GM18907 (cell line): ENCODE data around the gene TAF10.

ENCODE experiments used
- ATAC-seq: cut with Tn5 transposase; IDR thresholded peaks from one replicate; pipeline ENCODE4 v1.9.1; 2021; ENCODE audit warnings: mild to moderate bottlenecking, moderate library complexity; ENCODE audit not compliant: unreplicated experiment

Gene TAF10

GRCh38 chr11:6625832-6626420, 13.9 kb upstream of the TAF10 start:
- ATAC-seq: no peak

DNA sequence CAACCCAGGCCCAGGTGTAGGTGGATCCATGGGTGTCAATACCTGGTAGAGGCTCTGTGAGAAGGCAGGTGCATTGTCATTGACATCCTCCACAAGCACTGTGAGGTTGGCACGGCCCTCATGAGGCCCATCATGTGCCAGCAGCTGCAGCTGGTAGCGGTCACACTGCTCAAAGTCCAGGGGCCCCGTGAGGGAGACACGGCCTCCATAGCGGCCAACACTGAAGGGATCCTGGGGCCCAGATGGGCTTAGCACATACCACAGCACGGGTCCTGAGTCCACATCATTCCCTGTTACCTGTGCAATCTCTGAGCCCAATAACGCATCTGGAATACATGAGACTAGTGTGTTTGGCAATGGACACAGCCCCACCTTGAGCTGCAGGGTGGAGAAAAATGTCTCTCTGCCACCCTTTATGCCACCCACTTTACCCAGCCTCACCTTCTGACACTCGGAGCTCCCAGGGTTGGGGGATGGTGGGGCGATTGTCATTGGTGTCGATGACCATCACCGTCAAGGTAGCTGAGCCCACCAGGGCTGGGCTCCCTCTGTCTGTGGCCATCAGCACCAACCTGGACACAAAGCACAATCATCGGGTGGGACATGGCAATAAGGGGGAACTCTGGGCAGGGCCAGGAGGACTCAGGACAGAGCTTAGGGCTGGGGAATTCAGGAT, 13.3 kb upstream of the TAF10 start:
- no peak for ATAC-seq

- no peak for ATAC-seq
Observed at GRCh38 chr11:6623391-6624363, 11.7 kb upstream of the TAF10 start.

DNA sequence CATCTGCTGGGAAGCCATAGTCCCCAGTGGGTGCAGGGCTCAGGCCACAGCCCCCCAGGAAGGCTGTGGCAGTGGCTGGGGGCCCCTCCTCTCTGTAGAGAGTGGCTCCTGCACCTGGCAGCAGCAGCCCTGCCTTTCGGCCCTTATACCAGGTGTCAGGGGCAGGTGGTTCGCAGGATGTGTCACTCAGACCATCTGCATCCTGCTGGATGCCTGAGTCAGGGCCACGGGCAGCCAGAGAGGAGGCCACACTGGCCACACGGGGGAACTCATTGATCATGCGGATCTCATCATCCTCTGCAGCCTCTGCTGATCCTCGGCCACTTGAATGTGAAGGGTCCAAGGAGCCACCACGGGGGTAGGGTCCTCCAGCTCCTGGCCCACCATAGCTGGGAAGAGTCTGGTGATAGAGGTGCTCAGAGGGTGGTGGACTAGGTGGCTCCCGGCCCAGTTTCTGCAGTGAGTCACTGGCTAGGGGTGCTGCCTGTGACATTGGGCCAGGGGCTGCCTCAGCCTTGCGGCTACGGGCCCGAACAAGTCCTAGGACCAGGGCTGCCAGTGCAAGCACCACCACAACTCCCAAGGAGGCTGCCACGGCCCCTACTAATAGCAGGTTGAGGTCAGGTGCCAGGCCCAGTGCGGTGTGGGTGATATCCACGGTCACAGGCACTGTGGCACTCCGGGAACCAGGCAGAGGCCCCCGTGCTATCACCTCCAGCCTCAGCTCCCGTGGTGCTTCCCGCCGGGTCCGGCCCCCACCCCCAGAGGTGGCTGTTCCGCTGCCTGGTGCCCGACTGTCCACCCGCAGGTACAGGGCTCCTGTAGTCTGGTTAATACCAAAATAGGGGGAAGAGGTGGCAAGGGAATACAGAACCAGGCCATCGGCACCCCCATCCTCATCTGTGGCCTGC, 10.5 kb upstream of the TAF10 start:
- ATAC-seq: no peak

GRCh38 chr11:6621711-6622211, 9.7 kb upstream of the TAF10 start:
- ATAC-seq: no peak

DNA sequence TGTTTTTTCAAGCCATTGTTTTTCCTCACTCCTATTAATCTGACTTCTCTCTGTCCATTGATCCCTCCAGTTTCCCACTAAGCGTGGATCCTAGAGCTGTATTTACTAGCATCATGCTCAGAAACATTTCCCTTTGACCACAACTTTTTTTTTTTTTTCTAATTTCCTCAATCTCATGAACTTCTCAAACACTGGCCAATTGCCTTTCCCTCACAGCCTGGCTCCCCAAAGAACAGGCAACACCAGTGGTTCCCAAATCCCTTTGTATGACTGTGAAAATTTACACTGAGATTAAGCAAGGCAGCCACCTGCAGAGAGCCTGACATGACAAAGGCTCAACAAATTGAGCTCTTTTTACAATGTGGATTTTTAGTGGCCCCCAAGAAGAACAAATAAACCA, 8.6 kb upstream of the TAF10 start:
- no peak for ATAC-seq

- ATAC-seq: peak; percentile 98
Observed at GRCh38 chr11:6619004-6619745, 7.2 kb upstream of the TAF10 start, which contains the start of gene TPP1. TPP1 (minus strand) TSS chr11:6619422; CDS start chr11:6619400, 22 bp downstream.

DNA sequence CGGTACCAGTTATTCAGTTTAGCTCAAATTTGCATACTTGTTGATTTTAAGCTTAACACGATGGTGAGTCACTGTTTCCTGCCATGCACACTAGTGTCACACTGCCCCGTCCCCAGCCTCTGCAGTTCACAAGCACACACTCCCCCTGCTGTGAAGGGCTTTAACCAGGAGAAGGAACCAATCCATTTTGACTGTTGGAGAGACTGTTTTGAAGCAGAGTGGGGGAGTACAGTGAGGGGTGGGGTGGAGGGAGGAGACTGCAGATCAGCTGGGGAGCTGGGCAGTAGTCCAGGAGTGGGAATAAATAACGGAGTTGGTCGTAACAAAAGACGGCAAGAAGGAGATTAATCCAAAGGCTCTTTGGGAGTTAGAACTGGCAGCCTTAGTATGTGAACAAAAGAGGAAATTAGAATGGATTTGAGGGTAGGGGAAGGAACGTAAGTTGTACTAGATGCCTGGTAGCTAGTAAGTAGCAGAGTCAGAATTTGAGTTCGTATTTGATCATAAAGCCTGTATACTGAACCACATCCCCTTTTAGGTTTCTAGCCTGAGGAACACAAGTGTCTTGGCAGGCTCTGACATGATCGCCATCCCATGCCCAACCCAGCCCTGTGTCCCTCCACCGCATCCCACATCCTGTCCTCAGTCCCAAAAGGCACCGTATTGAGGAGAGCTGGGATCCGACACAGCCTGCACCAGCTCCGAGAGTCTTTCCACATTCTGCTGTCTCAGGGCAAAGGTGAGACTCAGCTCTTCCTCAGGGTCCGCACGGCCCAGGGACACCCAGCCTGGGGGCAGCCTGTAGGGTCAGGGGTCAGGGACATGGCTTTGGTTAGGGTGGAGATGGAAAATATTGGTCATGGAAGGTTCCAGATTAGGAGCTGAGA, 6.3 kb upstream of the TAF10 start:
- ATAC-seq: peak; percentile 2

GRCh38 chr11:6617315-6617781, 5.3 kb upstream of the TAF10 start:
- ATAC-seq: no peak

DNA sequence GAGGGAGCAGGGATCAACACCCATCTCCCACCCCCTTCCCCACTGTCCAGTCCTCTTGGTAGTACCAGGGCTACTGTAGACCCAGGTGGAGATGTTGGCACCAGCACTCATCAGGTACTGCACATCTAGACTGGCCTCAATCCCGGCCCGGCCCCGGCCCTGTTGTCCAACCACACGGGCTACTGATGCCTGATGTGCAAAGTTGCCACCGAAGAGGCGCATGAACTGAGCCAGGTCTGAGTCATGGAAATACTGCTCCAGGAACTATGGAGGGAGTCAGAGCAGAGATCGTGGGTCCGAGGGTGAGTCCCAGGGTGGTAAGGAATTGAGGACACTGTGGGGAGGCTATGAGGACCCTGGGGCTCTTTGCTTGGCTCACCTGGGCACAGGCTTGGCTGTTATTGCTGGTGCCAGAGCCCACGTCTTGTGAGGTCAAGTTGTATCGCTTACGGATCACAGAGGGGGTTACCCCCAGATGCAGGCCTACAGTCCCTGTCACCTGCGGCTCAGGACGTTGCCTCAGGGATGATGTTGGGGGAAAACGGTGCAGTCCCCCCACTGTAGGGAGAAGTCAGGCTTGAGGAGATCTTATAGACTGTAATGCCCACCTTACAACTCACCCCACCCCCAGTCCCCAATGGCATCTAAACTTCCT, 4.7 kb upstream of the TAF10 start:
- ATAC-seq: no peak

- ATAC-seq: no peak
Observed at GRCh38 chr11:6615882-6616585, 4.0 kb upstream of the TAF10 start.

- ATAC-seq: no peak
Observed at GRCh38 chr11:6615046-6615445, 3.0 kb upstream of the TAF10 start.

- no peak for ATAC-seq
Observed at GRCh38 chr11:6614446-6614845, 2.4 kb upstream of the TAF10 start.

GRCh38 chr11:6613496-6613895, 1.5 kb upstream of the TAF10 start:
- ATAC-seq: no peak

DNA sequence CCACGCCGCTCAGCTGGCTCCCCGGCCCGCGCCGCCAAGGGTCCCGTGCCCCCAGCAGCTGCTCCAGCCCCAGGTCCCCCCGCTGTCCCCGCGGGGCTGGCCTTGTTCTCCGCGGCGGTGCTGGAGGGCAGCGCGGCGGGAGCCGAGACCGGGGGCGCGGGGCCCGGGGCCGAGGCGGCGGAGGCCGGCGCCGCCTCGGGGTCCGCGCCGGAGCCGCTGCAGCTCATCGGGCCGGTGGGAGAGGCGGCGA, 128 bp downstream of the TAF10 start:
- no peak for ATAC-seq

DNA sequence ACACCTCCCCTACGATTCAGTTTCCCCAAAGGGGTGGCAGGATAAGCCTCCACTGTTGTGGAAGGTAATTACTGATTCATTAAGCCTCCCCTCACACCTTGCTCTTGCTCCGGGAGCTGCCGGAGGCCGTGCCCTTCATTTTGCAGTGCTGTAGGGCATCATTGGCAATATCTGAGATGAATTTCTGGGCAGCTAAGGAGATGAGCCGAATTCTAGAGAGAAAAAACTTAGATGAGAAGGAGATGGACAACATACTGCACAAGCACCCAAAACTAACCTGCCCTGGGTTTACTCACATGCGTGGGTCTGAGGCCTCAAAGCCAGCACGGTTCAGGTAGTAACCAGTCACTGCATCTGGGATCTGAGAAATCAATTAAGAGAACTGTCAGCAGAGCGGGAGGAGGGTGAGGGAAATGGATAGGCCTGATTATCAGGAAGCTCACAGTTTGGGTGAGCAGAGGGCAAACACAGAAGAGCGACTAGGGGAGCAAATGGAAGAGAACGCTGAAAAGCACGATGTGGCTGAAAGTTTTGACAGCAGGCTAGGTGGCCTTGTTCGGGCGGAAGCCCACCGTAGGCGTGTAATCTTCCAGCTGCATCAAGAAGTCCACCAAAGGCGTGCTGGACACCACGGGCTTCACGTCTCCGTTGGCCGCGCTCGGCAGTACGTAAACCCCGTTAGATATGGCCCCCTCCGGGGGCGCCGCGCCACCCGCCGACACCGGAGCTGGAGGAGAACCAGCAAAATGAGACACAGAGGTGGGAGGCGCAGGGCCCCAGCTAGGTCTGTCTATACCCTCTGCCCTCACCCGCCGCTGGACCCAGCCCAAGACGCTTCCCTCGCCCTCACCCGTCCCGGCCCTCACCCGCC, 689 bp downstream of the TAF10 start:
- ATAC-seq: peak; percentile 18

GRCh38 chr11:6610591-6610990, 1.4 kb downstream of the TAF10 start:
- ATAC-seq: no peak
